Loucy (cell line): ENCODE measurements around the gene SLU7.

Experiments
- H2AFZ ChIP-seq: fragments of 200-600 bp; sonication (generic); 2 replicates; pipeline ENCODE4 v1.6.0; 2016; ENCODE audit warnings: antibody characterized with exemption, mild to moderate bottlenecking, low read length, moderate library complexity
- H3F3A ChIP-seq: fragments of 200-600 bp; 2 replicates; pipeline ENCODE4 v1.6.0; 2016; ENCODE audit warnings: antibody characterized with exemption, low read depth, mild to moderate bottlenecking
- H3K27me3 ChIP-seq: fragments of 200-600 bp; sonication (generic); 2 replicates; pipeline ENCODE4 v1.6.1; 2014; ENCODE audit warnings: low read length, mild to moderate bottlenecking; ENCODE audit not compliant: insufficient read depth, poor library complexity, severe bottlenecking
- H3K36me3 ChIP-seq: fragments of 200-600 bp; sonication (generic); 2 replicates; pipeline ENCODE4 v1.6.1; 2016; ENCODE audit warnings: low read length; ENCODE audit not compliant: insufficient read depth
- H3K4me1 ChIP-seq: fragments of 200-600 bp; sonication (generic); 2 replicates; pipeline ENCODE4 v1.5.1; 2014; ENCODE audit warnings: low read length, mild to moderate bottlenecking; ENCODE audit not compliant: insufficient read depth, poor library complexity, severe bottlenecking
- H3K4me2 ChIP-seq: fragments of 200-600 bp; sonication (generic); 2 replicates; pipeline ENCODE4 v1.6.0; 2014; ENCODE audit warnings: antibody characterized with exemption, low read length, low read depth, mild to moderate bottlenecking; ENCODE audit not compliant: poor library complexity, severe bottlenecking
- H3K4me3 ChIP-seq: fragments of 200-600 bp; sonication (generic); 2 replicates; pipeline ENCODE4 v1.5.1; 2014; ENCODE audit warnings: low read length, mild to moderate bottlenecking, mixed read lengths; ENCODE audit not compliant: poor library complexity, severe bottlenecking
- H3K79me2 ChIP-seq: fragments of 200-600 bp; sonication (generic); 2 replicates; pipeline ENCODE4 v1.6.1; 2014; ENCODE audit warnings: low read length; ENCODE audit not compliant: insufficient read depth
- H3K9ac ChIP-seq: fragments of 200-600 bp; sonication (generic); 2 replicates; pipeline ENCODE4 v1.6.0; 2014; ENCODE audit warnings: mild to moderate bottlenecking, low read depth, low read length, moderate library complexity; ENCODE audit not compliant: poor library complexity, severe bottlenecking
- H3K9me2 ChIP-seq: fragments of 200-600 bp; sonication (generic); replicated peaks from 2 replicates; pipeline ENCODE4 v1.6.1; 2016; ENCODE audit warnings: low read depth, low read length, mixed read lengths
- H3K9me3 ChIP-seq: fragments of 200-600 bp; sonication (generic); 2 replicates; pipeline ENCODE4 v1.6.1; 2014; ENCODE audit warnings: mild to moderate bottlenecking, antibody characterized with exemption, low read length, low read depth; ENCODE audit not compliant: insufficient read depth
- H4K20me1 ChIP-seq: fragments of 200-600 bp; sonication (generic); 2 replicates; pipeline ENCODE4 v1.6.0; 2014; ENCODE audit warnings: antibody characterized with exemption, low read length, mild to moderate bottlenecking; ENCODE audit not compliant: insufficient read depth, poor library complexity, severe bottlenecking
- EZH2phosphoT487 ChIP-seq: fragments of 200-600 bp; IDR thresholded peaks from 2 replicates; pipeline ENCODE4 v1.6.1; 2018; ENCODE audit warnings: antibody characterized with exemption, mild to moderate bottlenecking, moderate library complexity, borderline replicate concordance
- TF ChIP-seq, protein P1 (sequence below): fragments of 200-600 bp; sonication (generic); conservative IDR thresholded peaks from 2 replicates; pipeline ENCODE4 v1.5.1; 2014; ENCODE audit warnings: mild to moderate bottlenecking, antibody characterized with exemption, low read length

Gene SLU7

DNA sequence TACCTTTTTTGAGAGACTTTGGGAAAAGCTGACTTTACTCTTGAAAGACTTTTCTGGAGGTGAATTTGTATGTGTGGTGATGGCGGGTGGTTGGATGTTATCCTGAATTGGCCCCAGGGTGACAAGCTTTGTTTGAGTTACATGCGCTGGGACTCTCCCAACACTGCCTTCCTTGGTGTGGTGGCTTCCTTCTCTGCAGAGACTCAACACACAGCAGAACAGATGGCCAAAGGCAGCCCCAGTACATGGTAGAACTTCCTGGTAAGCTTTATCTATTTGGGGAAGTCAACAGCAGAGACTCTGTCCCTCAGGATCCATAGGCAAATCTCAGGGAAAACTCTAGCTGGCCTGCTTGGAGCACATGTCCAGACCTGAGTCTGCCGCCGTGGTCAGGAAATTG, 66.6 kb downstream of the SLU7 start:
- H4K20me1 ChIP-seq, result no peaks in the 10 kb centered on the region
- no peak overlapping the region for H3K9ac ChIP-seq
- H3K79me2 ChIP-seq, result no peaks in the 10 kb centered on the region
- TF ChIP-seq, protein P1, sequence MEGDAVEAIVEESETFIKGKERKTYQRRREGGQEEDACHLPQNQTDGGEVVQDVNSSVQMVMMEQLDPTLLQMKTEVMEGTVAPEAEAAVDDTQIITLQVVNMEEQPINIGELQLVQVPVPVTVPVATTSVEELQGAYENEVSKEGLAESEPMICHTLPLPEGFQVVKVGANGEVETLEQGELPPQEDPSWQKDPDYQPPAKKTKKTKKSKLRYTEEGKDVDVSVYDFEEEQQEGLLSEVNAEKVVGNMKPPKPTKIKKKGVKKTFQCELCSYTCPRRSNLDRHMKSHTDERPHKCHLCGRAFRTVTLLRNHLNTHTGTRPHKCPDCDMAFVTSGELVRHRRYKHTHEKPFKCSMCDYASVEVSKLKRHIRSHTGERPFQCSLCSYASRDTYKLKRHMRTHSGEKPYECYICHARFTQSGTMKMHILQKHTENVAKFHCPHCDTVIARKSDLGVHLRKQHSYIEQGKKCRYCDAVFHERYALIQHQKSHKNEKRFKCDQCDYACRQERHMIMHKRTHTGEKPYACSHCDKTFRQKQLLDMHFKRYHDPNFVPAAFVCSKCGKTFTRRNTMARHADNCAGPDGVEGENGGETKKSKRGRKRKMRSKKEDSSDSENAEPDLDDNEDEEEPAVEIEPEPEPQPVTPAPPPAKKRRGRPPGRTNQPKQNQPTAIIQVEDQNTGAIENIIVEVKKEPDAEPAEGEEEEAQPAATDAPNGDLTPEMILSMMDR, result no peak
- TF ChIP-seq EZH2phosphoT487, result no peak
- H2AFZ ChIP-seq, result no peak overlapping the region
- H3K9me2 ChIP-seq, result no peaks in the 10 kb centered on the region
- no peaks in the 10 kb centered on the region for H3F3A ChIP-seq
- no peaks in the 10 kb centered on the region for H3K36me3 ChIP-seq
- H3K4me3 ChIP-seq, result no peak overlapping the region
- H3K9me3 ChIP-seq, result no peaks in the 10 kb centered on the region
- no peak overlapping the region for H3K4me2 ChIP-seq
- no peaks in the 10 kb centered on the region for H3K27me3 ChIP-seq
- no peaks in the 10 kb centered on the region for H3K4me1 ChIP-seq
